Right ventricle myocardium inferior (tissue), 1 donor: ENCODE measurements around the gene E2F8. TPM values are rescaled to one million over a fixed set of nuclear protein-coding genes. Genes with fewer than 3 reads are reported as not detected.

Source experiments
- ATAC-seq: fragments of 200-7000 bp; cut with Tn5 transposase; one replicate; pipeline ENCODE4 v1.9.1; 2020; ENCODE audit warnings: mild to moderate bottlenecking, moderate library complexity
- DNase-seq: peaks from one replicate; pipeline ENCODE4 v3.0.0; 2021; ENCODE audit errors: missing footprints
- intact Hi-C: fragments of 100-400 bp; cut with DNase I; formaldehyde crosslinking; loops from one replicate; pipeline ENCODE4 v1.11.0; 2022
- total RNA-seq: library from RNA; stranded (reverse); fragmentation: NEBNext Ultra II Directional; extraction: Animal tissue kit (Norgen Biotek cat#: 25700); gene quantifications from one replicate; pipeline ENCODE4 v1.2.1, GENCODE V29; 2021
- donor health status: DM: no; HTN: yes; CAD: no; lungs with severe emphysema.

Gene E2F8
- total RNA-seq, 1 donor from 2014 or later, result 1.7 TPM

GRCh38 chr11:19199771-19200170 is 41.0 kb downstream of the E2F8 start:
- intact Hi-C loops, result loop anchor here (5.0 to 10.0 kb wide), 3 partner anchors 38 to 498 kb away; no protein-coding TSS in a partner anchor
- no peak for ATAC-seq
- DNase-seq, result no peak

- DNase-seq, result no peak
- intact Hi-C loops, result loop anchor here (5.0 to 10.0 kb wide), 3 partner anchors 38 to 498 kb away; no protein-coding TSS in a partner anchor
- ATAC-seq, result peak; percentile 20
Observed at GRCh38 chr11:19199048-19199447, 41.7 kb downstream of the E2F8 start.

- intact Hi-C loops, result loop anchor here (5.0 to 10.0 kb wide), 3 partner anchors 41 to 501 kb away; no protein-coding TSS in a partner anchor
- DNase-seq (no peak), ATAC-seq (peak; percentile 69)
Observed at GRCh38 chr11:19196432-19196831, 44.3 kb downstream of the E2F8 start.

- intact Hi-C loops, result loop anchor here (5.0 to 10.0 kb wide), 3 partner anchors 43 to 503 kb away; no protein-coding TSS in a partner anchor
Observed at GRCh38 chr11:19194620-19195308, 46.0 kb downstream of the E2F8 start.

GRCh38 chr11:19193916-19194315 is 46.8 kb downstream of the E2F8 start:
- ATAC-seq, result no peak

More at GRCh38 chr11:19194620-19195308, 46.0 kb downstream of the E2F8 start:
- ATAC-seq (no peak), DNase-seq (no peak)

GRCh38 chr11:19191530-19192169 is 49.1 kb downstream of the E2F8 start:
- DNase-seq, result no peak
- intact Hi-C loops, result loop anchor here (2.0 to 10.0 kb wide), 2 partner anchors 17 to 253 kb away; no protein-coding TSS in a partner anchor
- ATAC-seq, result peak; percentile 82

More at GRCh38 chr11:19193916-19194315, 46.8 kb downstream of the E2F8 start:
- DNase-seq, result no peak
- intact Hi-C loops, result loop anchor here (10.0 kb wide), 1 partner anchor 251 kb away; no protein-coding TSS in a partner anchor

GRCh38 chr11:19187833-19188258 is 52.9 kb downstream of the E2F8 start:
- ATAC-seq, result no peak
- intact Hi-C loops, result no loop called here
- no peak for DNase-seq

GRCh38 chr11:19187114-19187832 is 53.5 kb downstream of the E2F8 start:
- DNase-seq (no peak), ATAC-seq (no peak)
- intact Hi-C loops, result no loop called here

GRCh38 chr11:19185516-19186052 is 55.2 kb downstream of the E2F8 start:
- no peak for DNase-seq
- ATAC-seq, result no peak
- intact Hi-C loops, result no loop called here

- ATAC-seq (no peak), DNase-seq (no peak)
- intact Hi-C loops, result no loop called here
Observed at GRCh38 chr11:19185036-19185435, 55.7 kb downstream of the E2F8 start.

- no peak for ATAC-seq
- intact Hi-C loops, result no loop called here
Observed at GRCh38 chr11:19183646-19184045, 57.1 kb downstream of the E2F8 start.

GRCh38 chr11:19181531-19182261 is 59.0 kb downstream of the E2F8 start:
- no peak for DNase-seq
- intact Hi-C loops, result no loop called here
- no peak for ATAC-seq

More at GRCh38 chr11:19183646-19184045, 57.1 kb downstream of the E2F8 start:
- DNase-seq, result no peak

- ATAC-seq, result no peak
- no peak for DNase-seq
- intact Hi-C loops, result no loop called here
Observed at GRCh38 chr11:19176629-19177186, 64.0 kb downstream of the E2F8 start.

Other genes with a start within 250 kb of the E2F8 start
- gene MRGPRX2, start 180.2 kb downstream of the E2F8 start, total RNA-seq, result not detected
- gene ZDHHC13, start 123.8 kb downstream of the E2F8 start, total RNA-seq, result 5.0 TPM
- 1,720 TPM for gene CSRP3, start 39.0 kb downstream of the E2F8 start, total RNA-seq